AG04450 (cell line): ENCODE data around the gene FADS2. TPM values are rescaled to one million over a fixed set of nuclear protein-coding genes. Genes with fewer than 3 reads are reported as not detected.

Source experiments
- CTCF ChIA-PET: fragments of 300-600, 350-600 bp; formaldehyde crosslinking; extraction: SDS; loops from one replicate; lab custom pipeline; 2022; ENCODE audit warnings: antibody characterized with exemption, inconsistent platforms; lab: Charles Lee
- POLR2A ChIA-PET: fragments of 350-600 bp; formaldehyde crosslinking; extraction: SDS; loops from one replicate; lab custom pipeline; 2021; ENCODE audit warnings: antibody characterized with exemption, inconsistent platforms; lab: Yijun Ruan, JAX
- DNase-seq: peaks from one replicate; pipeline ENCODE4 v3.0.0-alpha.2; 2011; ENCODE audit warnings: low read depth, low spot score
- H3K27ac ChIP-seq: one replicate; pipeline ENCODE4 v1.5.1; 2012; ENCODE audit warnings: low read depth, low read length, control low read depth
- H3K27me3 ChIP-seq: one replicate; pipeline ENCODE4 v1.6.0; 2012; ENCODE audit warnings: low read length; ENCODE audit not compliant: control insufficient read depth, insufficient read depth
- H3K4me3 ChIP-seq: 2 replicates; pipeline ENCODE4 v1.5.1; 2011; ENCODE audit warnings: mild to moderate bottlenecking, low read depth, low read length, control low read depth
- H3K9me3 ChIP-seq: 2 replicates; pipeline ENCODE4 v1.5.1; 2012; ENCODE audit warnings: low read length; ENCODE audit not compliant: control insufficient read depth, insufficient read depth
- polyA plus RNA-seq: library from polyadenylated mRNA; depleted of rRNA; stranded (reverse); fragments of >200 nt; gene quantifications from 2 replicates; pipeline ENCODE4 v1.2.3, GENCODE V29; 2011
- TF ChIP-seq, protein P1 (sequence below): IDR thresholded peaks from 2 replicates; pipeline ENCODE4 v1.5.1; 2011; ENCODE audit warnings: low read depth, low read length, control low read depth, inconsistent platforms

The FADS2 gene
- polyA plus RNA-seq, 1 experiment, result 183 TPM

GRCh38 chr11:61885784-61886580 lies 57.9 kb downstream of the FADS2 start:
- POLR2A ChIA-PET, result no interaction called here
- Histone ChIP-seq H3K27me3 (no peaks in the 10 kb centered on the region), H3K27ac (no peak overlapping the region), H3K4me3 (no peak overlapping the region), H3K9me3 (peaks cover 5% of the 10 kb centered on the region)
- DNase-seq, result no peak
- CTCF ChIA-PET, result interaction anchor here (1.1 to 2.5 kb wide), 3 partner anchors 13 to 196 kb away, joined by 3 to 14 read pairs (median 7); no protein-coding TSS in a partner anchor
- TF ChIP-seq, protein P1, sequence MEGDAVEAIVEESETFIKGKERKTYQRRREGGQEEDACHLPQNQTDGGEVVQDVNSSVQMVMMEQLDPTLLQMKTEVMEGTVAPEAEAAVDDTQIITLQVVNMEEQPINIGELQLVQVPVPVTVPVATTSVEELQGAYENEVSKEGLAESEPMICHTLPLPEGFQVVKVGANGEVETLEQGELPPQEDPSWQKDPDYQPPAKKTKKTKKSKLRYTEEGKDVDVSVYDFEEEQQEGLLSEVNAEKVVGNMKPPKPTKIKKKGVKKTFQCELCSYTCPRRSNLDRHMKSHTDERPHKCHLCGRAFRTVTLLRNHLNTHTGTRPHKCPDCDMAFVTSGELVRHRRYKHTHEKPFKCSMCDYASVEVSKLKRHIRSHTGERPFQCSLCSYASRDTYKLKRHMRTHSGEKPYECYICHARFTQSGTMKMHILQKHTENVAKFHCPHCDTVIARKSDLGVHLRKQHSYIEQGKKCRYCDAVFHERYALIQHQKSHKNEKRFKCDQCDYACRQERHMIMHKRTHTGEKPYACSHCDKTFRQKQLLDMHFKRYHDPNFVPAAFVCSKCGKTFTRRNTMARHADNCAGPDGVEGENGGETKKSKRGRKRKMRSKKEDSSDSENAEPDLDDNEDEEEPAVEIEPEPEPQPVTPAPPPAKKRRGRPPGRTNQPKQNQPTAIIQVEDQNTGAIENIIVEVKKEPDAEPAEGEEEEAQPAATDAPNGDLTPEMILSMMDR, result no peak

- no peak for DNase-seq
- H3K27ac ChIP-seq, result no peak overlapping the region
- H3K4me3 ChIP-seq, result no peak overlapping the region
- POLR2A ChIA-PET, result no interaction called here
- TF ChIP-seq, protein P1, result no peak
- CTCF ChIA-PET, result interaction anchor here (1.4 to 2.5 kb wide), 2 partner anchors 12 to 195 kb away, joined by 7 to 14 read pairs; no protein-coding TSS in a partner anchor
- H3K9me3 ChIP-seq, result peaks cover 5% of the 10 kb centered on the region
- H3K27me3 ChIP-seq, result no peaks in the 10 kb centered on the region
These were observed 58.5 kb downstream of the FADS2 start for GRCh38 chr11:61886643-61887042.

DNA sequence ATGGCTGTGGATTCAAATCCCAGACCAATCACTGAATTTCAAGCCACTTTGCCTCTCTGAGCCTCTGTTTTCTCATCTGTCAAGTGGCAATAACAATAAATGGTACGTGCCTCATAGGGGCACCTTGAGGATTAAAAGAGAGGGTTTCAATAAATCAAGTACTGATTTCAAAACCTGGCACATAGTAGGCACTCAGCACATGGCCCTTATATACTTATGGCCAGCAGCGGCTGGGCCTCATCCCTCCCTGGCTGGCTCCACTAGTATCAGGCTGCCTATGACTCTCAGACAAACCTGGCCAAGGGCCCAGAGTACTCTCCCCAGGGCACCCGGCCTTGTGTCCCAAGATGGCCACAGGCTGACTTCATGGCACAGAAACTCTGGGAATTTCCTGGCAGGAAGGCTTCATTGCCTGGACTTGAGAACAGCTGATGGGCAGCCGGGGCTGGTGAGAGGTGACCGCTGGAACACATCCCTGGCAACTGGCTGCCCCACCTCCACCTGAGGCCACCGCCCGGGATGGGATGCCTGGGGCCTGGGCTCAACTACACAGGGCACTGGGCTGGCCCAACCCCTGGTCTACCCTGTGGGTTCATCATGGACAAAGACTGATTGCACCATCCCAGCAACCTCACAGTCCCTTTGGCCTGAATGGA lies 59.9 kb downstream of the FADS2 start:
- H3K27ac ChIP-seq, result peak overlapping the region; percentile 31
- no peak for DNase-seq
- no peaks in the 10 kb centered on the region for H3K27me3 ChIP-seq
- H3K9me3 ChIP-seq, result peaks cover 5% of the 10 kb centered on the region
- TF ChIP-seq, protein P1, result no peak
- POLR2A ChIA-PET, result no interaction called here
- H3K4me3 ChIP-seq, result no peak overlapping the region
- CTCF ChIA-PET, result interaction anchor here (1.1 to 2.5 kb wide), 3 partner anchors 11 to 220 kb away, joined by 4 to 14 read pairs (median 6); no protein-coding TSS in a partner anchor

DNA sequence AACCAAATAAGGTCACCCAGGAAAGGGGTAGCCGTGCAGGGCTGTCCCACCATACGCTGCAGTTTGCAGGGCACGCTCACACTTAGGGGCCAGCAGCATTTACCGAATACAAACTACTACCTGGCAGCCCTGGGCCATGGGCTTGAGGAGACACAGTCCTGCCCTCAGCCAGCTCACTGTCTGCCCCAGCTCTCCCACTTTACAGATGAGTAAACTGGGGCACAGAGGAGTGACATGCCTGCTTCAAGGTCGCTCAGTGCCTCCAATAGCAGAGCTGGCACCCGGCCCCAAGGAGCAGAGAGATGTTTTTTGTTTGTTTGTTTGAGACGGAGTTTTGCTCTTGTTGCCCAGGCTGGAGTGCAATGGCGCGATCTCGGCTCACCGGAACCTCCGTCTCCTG lies 60.5 kb downstream of the FADS2 start:
- H3K4me3 ChIP-seq, result no peak overlapping the region
- no peak for DNase-seq
- H3K9me3 ChIP-seq, result peaks cover 5% of the 10 kb centered on the region
- H3K27me3 ChIP-seq, result no peaks in the 10 kb centered on the region
- CTCF ChIA-PET, result interaction anchor here (0.6 to 2.8 kb wide), 4 partner anchors 11 to 220 kb away, joined by 3 to 10 read pairs (median 5); no protein-coding TSS in a partner anchor
- POLR2A ChIA-PET, result no interaction called here
- peak overlapping the region; percentile 31 for H3K27ac ChIP-seq
- TF ChIP-seq, protein P1, result no peak
